Measurements from ENCODE around the gene PLA2G4D.
A peak's percentile ranks its signal among the peaks of the same experiment; 100 is the strongest.

The PLA2G4D gene

GRCh38 chr15:42082823-42083604 lies 11.3 kb downstream of the PLA2G4D start:
- no peaks in the 10 kb centered on the region for H3K9me3 ChIP-seq (ENCODE audit: control insufficient read depth, insufficient read depth, low read length)
- H3K9ac ChIP-seq (ENCODE audit: low read depth, low read length): no peak overlapping the region
- H3K27me3 ChIP-seq (ENCODE audit: control insufficient read depth, insufficient read depth, low read length): no peaks in the 10 kb centered on the region
- no peak overlapping the region for H3K4me3 ChIP-seq (ENCODE audit: low read depth, low read length)
- no peaks in the 10 kb centered on the region for H3K36me3 ChIP-seq (ENCODE audit: control insufficient read depth, insufficient read depth, low read length)
- peaks cover 26% of the 10 kb centered on the region for H3K4me1 ChIP-seq (ENCODE audit: control insufficient read depth, insufficient read depth, low read length)
- H3K27ac ChIP-seq (ENCODE audit: low read depth, low read length): no peak overlapping the region

GRCh38 chr15:42082141-42082540 lies 12.2 kb downstream of the PLA2G4D start:
- Histone ChIP-seq H3K9me3 (ENCODE audit: control insufficient read depth, insufficient read depth, low read length) (no peaks in the 10 kb centered on the region), H3K9ac (ENCODE audit: low read depth, low read length) (no peak overlapping the region), H3K36me3 (ENCODE audit: control insufficient read depth, insufficient read depth, low read length) (no peaks in the 10 kb centered on the region), H3K4me3 (ENCODE audit: low read depth, low read length) (no peak overlapping the region), H3K4me1 (ENCODE audit: control insufficient read depth, insufficient read depth, low read length) (peaks cover 26% of the 10 kb centered on the region), H3K27me3 (ENCODE audit: control insufficient read depth, insufficient read depth, low read length) (no peaks in the 10 kb centered on the region), H3K27ac (ENCODE audit: low read depth, low read length) (no peak overlapping the region)

- Histone ChIP-seq H3K36me3 (ENCODE audit: control insufficient read depth, insufficient read depth, low read length) (no peaks in the 10 kb centered on the region), H3K27me3 (ENCODE audit: control insufficient read depth, insufficient read depth, low read length) (no peaks in the 10 kb centered on the region), H3K4me3 (ENCODE audit: low read depth, low read length) (no peak overlapping the region), H3K27ac (ENCODE audit: low read depth, low read length) (no peak overlapping the region), H3K9ac (ENCODE audit: low read depth, low read length) (no peak overlapping the region), H3K4me1 (ENCODE audit: control insufficient read depth, insufficient read depth, low read length) (peaks cover 26% of the 10 kb centered on the region), H3K9me3 (ENCODE audit: control insufficient read depth, insufficient read depth, low read length) (no peaks in the 10 kb centered on the region)
These were observed 13.2 kb downstream of the PLA2G4D start for GRCh38 chr15:42080919-42081830.

- Histone ChIP-seq H3K36me3 (ENCODE audit: control insufficient read depth, insufficient read depth, low read length) (no peaks in the 10 kb centered on the region), H3K27me3 (ENCODE audit: control insufficient read depth, insufficient read depth, low read length) (no peaks in the 10 kb centered on the region), H3K4me1 (ENCODE audit: control insufficient read depth, insufficient read depth, low read length) (peaks cover 26% of the 10 kb centered on the region), H3K9ac (ENCODE audit: low read depth, low read length) (peak overlapping the region; percentile 13; the same call in 1 of the 2 replicates), H3K9me3 (ENCODE audit: control insufficient read depth, insufficient read depth, low read length) (no peaks in the 10 kb centered on the region), H3K4me3 (ENCODE audit: low read depth, low read length) (0 out of 2 replicates have a peak overlapping the region, but pooled peaks have one; percentile 21), H3K27ac (ENCODE audit: low read depth, low read length) (peak overlapping the region; percentile 54)
These were observed 14.0 kb downstream of the PLA2G4D start for GRCh38 chr15:42080186-42080918.

- H3K9ac ChIP-seq (ENCODE audit: low read depth, low read length): no peak overlapping the region
- peaks cover 21% of the 10 kb centered on the region for H3K4me1 ChIP-seq (ENCODE audit: control insufficient read depth, insufficient read depth, low read length)
- no peak overlapping the region for H3K4me3 ChIP-seq (ENCODE audit: low read depth, low read length)
- H3K9me3 ChIP-seq (ENCODE audit: control insufficient read depth, insufficient read depth, low read length): no peaks in the 10 kb centered on the region
- H3K27ac ChIP-seq (ENCODE audit: low read depth, low read length): no peak overlapping the region
- no peaks in the 10 kb centered on the region for H3K36me3 ChIP-seq (ENCODE audit: control insufficient read depth, insufficient read depth, low read length)
- no peaks in the 10 kb centered on the region for H3K27me3 ChIP-seq (ENCODE audit: control insufficient read depth, insufficient read depth, low read length)
These were observed 14.9 kb downstream of the PLA2G4D start for GRCh38 chr15:42079401-42079908.

- no peak overlapping the region for H3K27ac ChIP-seq (ENCODE audit: low read depth, low read length)
- H3K9ac ChIP-seq (ENCODE audit: low read depth, low read length): no peak overlapping the region
- no peaks in the 10 kb centered on the region for H3K27me3 ChIP-seq (ENCODE audit: control insufficient read depth, insufficient read depth, low read length)
These were observed 15.5 kb downstream of the PLA2G4D start for GRCh38 chr15:42078903-42079302.

GRCh38 chr15:42077689-42078088 lies 16.7 kb downstream of the PLA2G4D start:
- Histone ChIP-seq H3K27me3 (ENCODE audit: control insufficient read depth, insufficient read depth, low read length) (no peaks in the 10 kb centered on the region), H3K27ac (ENCODE audit: low read depth, low read length) (no peak overlapping the region), H3K9me3 (ENCODE audit: control insufficient read depth, insufficient read depth, low read length) (no peaks in the 10 kb centered on the region), H3K9ac (ENCODE audit: low read depth, low read length) (no peak overlapping the region), H3K36me3 (ENCODE audit: control insufficient read depth, insufficient read depth, low read length) (no peaks in the 10 kb centered on the region), H3K4me3 (ENCODE audit: low read depth, low read length) (no peak overlapping the region), H3K4me1 (ENCODE audit: control insufficient read depth, insufficient read depth, low read length) (peaks cover 21% of the 10 kb centered on the region)

More at GRCh38 chr15:42078903-42079302, 15.5 kb downstream of the PLA2G4D start:
- Histone ChIP-seq H3K9me3 (ENCODE audit: control insufficient read depth, insufficient read depth, low read length) (no peaks in the 10 kb centered on the region), H3K36me3 (ENCODE audit: control insufficient read depth, insufficient read depth, low read length) (no peaks in the 10 kb centered on the region), H3K4me1 (ENCODE audit: control insufficient read depth, insufficient read depth, low read length) (peaks cover 21% of the 10 kb centered on the region), H3K4me3 (ENCODE audit: low read depth, low read length) (no peak overlapping the region)

- Histone ChIP-seq H3K27me3 (ENCODE audit: control insufficient read depth, insufficient read depth, low read length) (no peaks in the 10 kb centered on the region), H3K4me1 (ENCODE audit: control insufficient read depth, insufficient read depth, low read length) (no peaks in the 10 kb centered on the region), H3K36me3 (ENCODE audit: control insufficient read depth, insufficient read depth, low read length) (no peaks in the 10 kb centered on the region), H3K9me3 (ENCODE audit: control insufficient read depth, insufficient read depth, low read length) (no peaks in the 10 kb centered on the region), H3K4me3 (ENCODE audit: low read depth, low read length) (no peak overlapping the region), H3K9ac (ENCODE audit: low read depth, low read length) (no peak overlapping the region), H3K27ac (ENCODE audit: low read depth, low read length) (no peak overlapping the region)
These were observed 20.9 kb downstream of the PLA2G4D start for GRCh38 chr15:42073418-42073817.

GRCh38 chr15:42072141-42072685 lies 22.1 kb downstream of the PLA2G4D start:
- Histone ChIP-seq H3K9ac (ENCODE audit: low read depth, low read length) (no peak overlapping the region), H3K27ac (ENCODE audit: low read depth, low read length) (no peak overlapping the region), H3K36me3 (ENCODE audit: control insufficient read depth, insufficient read depth, low read length) (no peaks in the 10 kb centered on the region), H3K27me3 (ENCODE audit: control insufficient read depth, insufficient read depth, low read length) (no peaks in the 10 kb centered on the region), H3K9me3 (ENCODE audit: control insufficient read depth, insufficient read depth, low read length) (no peaks in the 10 kb centered on the region), H3K4me3 (ENCODE audit: low read depth, low read length) (no peak overlapping the region), H3K4me1 (ENCODE audit: control insufficient read depth, insufficient read depth, low read length) (no peaks in the 10 kb centered on the region)

- no peak overlapping the region for H3K9ac ChIP-seq (ENCODE audit: low read depth, low read length)
- no peaks in the 10 kb centered on the region for H3K4me1 ChIP-seq (ENCODE audit: control insufficient read depth, insufficient read depth, low read length)
- no peak overlapping the region for H3K4me3 ChIP-seq (ENCODE audit: low read depth, low read length)
- no peaks in the 10 kb centered on the region for H3K27me3 ChIP-seq (ENCODE audit: control insufficient read depth, insufficient read depth, low read length)
- H3K9me3 ChIP-seq (ENCODE audit: control insufficient read depth, insufficient read depth, low read length): no peaks in the 10 kb centered on the region
- no peaks in the 10 kb centered on the region for H3K36me3 ChIP-seq (ENCODE audit: control insufficient read depth, insufficient read depth, low read length)
- no peak overlapping the region for H3K27ac ChIP-seq (ENCODE audit: low read depth, low read length)
These were observed 22.6 kb downstream of the PLA2G4D start for GRCh38 chr15:42071717-42072116.

Measured in HUES48 (cell line).